Neutrophil (primary cell): Measurements from ENCODE around the gene NEU3.

Experiments
- H3K27ac ChIP-seq: fragments of 200-600 bp; sonication (generic); 2 replicates; pipeline ENCODE4 v1.5.1; 2016; ENCODE audit warnings: mild to moderate bottlenecking, moderate library complexity
- H3K27me3 ChIP-seq: fragments of 200-600 bp; sonication (generic); 2 replicates; pipeline ENCODE4 v1.6.0; 2016; ENCODE audit warnings: mild to moderate bottlenecking
- H3K36me3 ChIP-seq: fragments of 200-600 bp; sonication (generic); 2 replicates; pipeline ENCODE4 v1.5.1; 2017
- H3K4me1 ChIP-seq, 2 experiments: fragments of 200-600 bp in 1 of 2; sonication (generic) in 1 of 2; 1 replicate in 1 of 2; 2 replicates in 1 of 2; pipeline versions ENCODE4 v1.5.1 to v1.6.1; 2013 to 2016; ENCODE audit warnings: low read depth in 1 of 2, low read length in 1 of 2, mild to moderate bottlenecking in 1 of 2, moderate library complexity in 1 of 2; ENCODE audit not compliant: control insufficient read depth in 1 of 2, insufficient read depth in 1 of 2
- H3K4me3 ChIP-seq, 2 experiments: fragments of 200-600 bp in 1 of 2; sonication (generic) in 1 of 2; 1 replicate in 1 of 2; 2 replicates in 1 of 2; pipeline ENCODE4 v1.5.1; 2013 to 2016; ENCODE audit warnings: low read depth in 1 of 2, low read length in 1 of 2, mild to moderate bottlenecking in 1 of 2, moderate library complexity in 1 of 2
- H3K9me3 ChIP-seq: fragments of 200-600 bp; sonication (generic); 2 replicates; pipeline ENCODE4 v1.5.1; 2016
- CTCF ChIP-seq: fragments of 200-600 bp; sonication (generic); IDR thresholded peaks from 2 replicates; pipeline ENCODE4 v1.5.1; 2016; ENCODE audit warnings: antibody characterized with exemption

Gene NEU3

GRCh38 chr11:75024068-75024449 is 35.3 kb downstream of the NEU3 start:
- no peaks in the 10 kb centered on the region for H3K27me3 ChIP-seq
- no peaks in the 10 kb centered on the region for H3K9me3 ChIP-seq
- TF ChIP-seq CTCF: no peak

DNA sequence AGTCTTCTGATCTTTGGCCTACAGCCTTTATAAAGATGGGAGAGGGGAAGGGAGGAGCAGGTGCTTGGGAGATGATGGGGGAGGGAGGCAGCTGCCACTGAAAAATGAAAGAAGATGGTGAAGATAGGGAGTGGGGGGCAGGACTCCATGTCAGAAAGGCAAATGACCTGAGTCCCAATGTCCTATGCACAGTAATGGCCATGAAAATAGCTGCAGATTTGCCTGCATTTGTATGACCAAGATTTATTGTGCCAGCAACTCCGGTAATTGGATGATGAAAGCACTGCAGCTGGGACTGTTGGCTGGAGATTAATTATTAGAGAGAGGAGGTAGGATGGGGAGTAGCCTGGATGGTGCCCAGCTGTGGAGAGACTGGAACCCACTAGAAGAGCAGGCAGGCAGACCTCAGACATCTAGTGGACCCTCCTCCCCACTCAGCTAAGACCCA is 36.1 kb downstream of the NEU3 start:
- H3K36me3 ChIP-seq: no peaks in the 10 kb centered on the region
- no peak for TF ChIP-seq CTCF
- H3K27me3 ChIP-seq: no peaks in the 10 kb centered on the region
- H3K4me3 ChIP-seq: no peak overlapping the region
- no peak overlapping the region for H3K27ac ChIP-seq
- H3K4me1 ChIP-seq: no peaks in the 10 kb centered on the region
- H3K9me3 ChIP-seq: no peaks in the 10 kb centered on the region

More at GRCh38 chr11:75024068-75024449, 35.3 kb downstream of the NEU3 start:
- Histone ChIP-seq H3K27ac (no peak overlapping the region), H3K4me3 (no peak overlapping the region), H3K4me1 (no peaks in the 10 kb centered on the region), H3K36me3 (no peaks in the 10 kb centered on the region)

- no peak overlapping the region for H3K27ac ChIP-seq
- TF ChIP-seq CTCF: no peak
- H3K27me3 ChIP-seq: no peaks in the 10 kb centered on the region
- H3K9me3 ChIP-seq: no peaks in the 10 kb centered on the region
- no peak overlapping the region for H3K4me3 ChIP-seq
- no peaks in the 10 kb centered on the region for H3K4me1 ChIP-seq
- H3K36me3 ChIP-seq: no peaks in the 10 kb centered on the region
Observed at GRCh38 chr11:75025561-75025960, 36.8 kb downstream of the NEU3 start.

- H3K9me3 ChIP-seq: no peaks in the 10 kb centered on the region
- TF ChIP-seq CTCF: no peak
- no peak overlapping the region for H3K27ac ChIP-seq
- no peaks in the 10 kb centered on the region for H3K4me1 ChIP-seq
- no peaks in the 10 kb centered on the region for H3K36me3 ChIP-seq
- H3K27me3 ChIP-seq: no peaks in the 10 kb centered on the region
- H3K4me3 ChIP-seq: no peak overlapping the region
Observed at GRCh38 chr11:75028321-75028720, 39.6 kb downstream of the NEU3 start.

GRCh38 chr11:75028724-75029123 is 40.0 kb downstream of the NEU3 start:
- H3K27ac ChIP-seq: no peak overlapping the region
- H3K36me3 ChIP-seq: no peaks in the 10 kb centered on the region
- TF ChIP-seq CTCF: no peak

More at GRCh38 chr11:75028724-75029123, 40.0 kb downstream of the NEU3 start:
- Histone ChIP-seq H3K4me3 (no peak overlapping the region), H3K4me1 (no peaks in the 10 kb centered on the region), H3K9me3 (no peaks in the 10 kb centered on the region), H3K27me3 (no peaks in the 10 kb centered on the region)
